Kidney epithelial cell (primary cell): ENCODE results near the gene ACP6. TPM values are rescaled to one million over a fixed set of nuclear protein-coding genes. Genes with fewer than 3 reads are reported as not detected.

ENCODE experiments used
- DNase-seq: peaks from one replicate; pipeline ENCODE4 v3.0.0-alpha.2; 2010; ENCODE audit warnings: low read depth
- H3K27me3 ChIP-seq: 2 replicates; pipeline ENCODE4 v1.6.0; 2011; ENCODE audit warnings: low read length; ENCODE audit not compliant: control insufficient read depth, insufficient read depth
- H3K36me3 ChIP-seq: 2 replicates; pipeline ENCODE4 v1.5.1; 2011; ENCODE audit warnings: low read length; ENCODE audit not compliant: control insufficient read depth, insufficient read depth
- H3K4me3 ChIP-seq: 2 replicates; pipeline ENCODE4 v1.5.1; 2011; ENCODE audit warnings: low read depth, mild to moderate bottlenecking, control low read depth, low read length
- total RNA-seq: library from RNA; depleted of rRNA; stranded (reverse); fragments of >200 nt; gene quantifications from 2 replicates; pipeline ENCODE4 v1.2.3, GENCODE V29; 2015
- TF ChIP-seq, protein P1 (sequence below): IDR thresholded peaks from 2 replicates; pipeline ENCODE4 v1.5.1; 2011; ENCODE audit warnings: mild to moderate bottlenecking, moderate library complexity, low read length, control low read depth, inconsistent platforms; ENCODE audit not compliant: insufficient read depth, poor library complexity, severe bottlenecking

The ACP6 gene
- total RNA-seq, 1 donor from 2014 or later, result 12.5 TPM

DNA sequence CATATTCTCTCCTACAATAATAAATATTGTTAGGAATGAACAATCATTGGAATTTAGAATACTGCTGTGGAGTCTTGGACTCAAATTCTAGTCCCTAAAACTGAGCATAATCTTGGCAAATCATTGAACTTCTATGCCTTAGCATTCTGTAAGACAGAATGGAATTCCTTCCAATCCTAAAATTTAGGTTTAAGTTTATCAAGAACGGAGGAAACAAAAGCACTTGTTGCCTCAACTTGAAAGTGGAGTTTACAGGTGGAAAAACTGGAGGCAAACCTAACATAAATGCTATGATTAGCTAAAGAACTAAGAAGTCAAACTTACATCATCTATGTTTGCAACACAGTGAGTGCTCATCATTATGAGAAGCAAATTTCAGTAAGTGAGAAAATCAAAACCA, 73.3 kb downstream of the ACP6 start:
- Histone ChIP-seq H3K4me3 (no peak overlapping the region), H3K27me3 (no peaks in the 10 kb centered on the region), H3K36me3 (no peaks in the 10 kb centered on the region)
- no peak for DNase-seq
- TF ChIP-seq, protein P1, sequence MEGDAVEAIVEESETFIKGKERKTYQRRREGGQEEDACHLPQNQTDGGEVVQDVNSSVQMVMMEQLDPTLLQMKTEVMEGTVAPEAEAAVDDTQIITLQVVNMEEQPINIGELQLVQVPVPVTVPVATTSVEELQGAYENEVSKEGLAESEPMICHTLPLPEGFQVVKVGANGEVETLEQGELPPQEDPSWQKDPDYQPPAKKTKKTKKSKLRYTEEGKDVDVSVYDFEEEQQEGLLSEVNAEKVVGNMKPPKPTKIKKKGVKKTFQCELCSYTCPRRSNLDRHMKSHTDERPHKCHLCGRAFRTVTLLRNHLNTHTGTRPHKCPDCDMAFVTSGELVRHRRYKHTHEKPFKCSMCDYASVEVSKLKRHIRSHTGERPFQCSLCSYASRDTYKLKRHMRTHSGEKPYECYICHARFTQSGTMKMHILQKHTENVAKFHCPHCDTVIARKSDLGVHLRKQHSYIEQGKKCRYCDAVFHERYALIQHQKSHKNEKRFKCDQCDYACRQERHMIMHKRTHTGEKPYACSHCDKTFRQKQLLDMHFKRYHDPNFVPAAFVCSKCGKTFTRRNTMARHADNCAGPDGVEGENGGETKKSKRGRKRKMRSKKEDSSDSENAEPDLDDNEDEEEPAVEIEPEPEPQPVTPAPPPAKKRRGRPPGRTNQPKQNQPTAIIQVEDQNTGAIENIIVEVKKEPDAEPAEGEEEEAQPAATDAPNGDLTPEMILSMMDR, result no peak

Other genes starting within 250 kb of the ACP6 start
- gene BCL9, start 129.0 kb downstream of the ACP6 start, total RNA-seq, result 17.7 and 17.8 TPM in 2 replicates
- 0.14 and 0.29 TPM in 2 replicates for gene GJA5, start 90.1 kb upstream of the ACP6 start, total RNA-seq
- gene GJA8, start 232.3 kb upstream of the ACP6 start, total RNA-seq, result not detected in 2 replicates